Upper lobe of right lung (tissue), 1 donor: ENCODE measurements around the gene ADISSP. TPM values are rescaled to one million over a fixed set of nuclear protein-coding genes. Genes with fewer than 3 reads are reported as not detected.

Experiments
- ATAC-seq: fragments of 200-7000 bp; cut with Tn5 transposase; one replicate; pipeline ENCODE4 v1.9.1; 2020; ENCODE audit warnings: mild to moderate bottlenecking, moderate library complexity
- DNase-seq: peaks from one replicate; pipeline ENCODE4 v3.0.0-alpha.2; 2020
- H3K27ac ChIP-seq: fragments of 200-600 bp; one replicate; pipeline ENCODE4 v1.8.0; 2022
- H3K27me3 ChIP-seq: fragments of 200-600 bp; one replicate; pipeline ENCODE4 v1.8.0; 2022; ENCODE audit warnings: mild to moderate bottlenecking
- H3K36me3 ChIP-seq: fragments of 200-600 bp; one replicate; pipeline ENCODE4 v1.8.0; 2022
- H3K4me1 ChIP-seq: fragments of 200-600 bp; one replicate; pipeline ENCODE4 v1.8.0; 2022
- H3K4me3 ChIP-seq: fragments of 200-600 bp; one replicate; pipeline ENCODE4 v1.8.0; 2022; ENCODE audit warnings: mild to moderate bottlenecking
- H3K9me3 ChIP-seq: fragments of 200-600 bp; one replicate; pipeline ENCODE4 v1.8.0; 2022
- intact Hi-C: fragments of 100-400 bp; cut with DNase I; formaldehyde crosslinking; loops from one replicate; pipeline ENCODE4 v1.11.0; 2022
- total RNA-seq: library from RNA; stranded (reverse); fragmentation: NEBNext Ultra II Directional; extraction: Animal tissue kit (Norgen Biotek cat#: 25700); gene quantifications from one replicate; pipeline ENCODE4 v1.2.1, GENCODE V29; 2021
- TF ChIP-seq, protein P1 (sequence below): fragments of 200-600 bp; IDR thresholded peaks from one replicate; pipeline ENCODE4 v1.8.0; 2022; ENCODE audit warnings: antibody characterized with exemption
- donor health status: DM: no; HTN: yes; CAD: no; lungs with severe emphysema.

The ADISSP gene
- total RNA-seq, 1 donor from 2014 or later: 23.3 TPM

DNA sequence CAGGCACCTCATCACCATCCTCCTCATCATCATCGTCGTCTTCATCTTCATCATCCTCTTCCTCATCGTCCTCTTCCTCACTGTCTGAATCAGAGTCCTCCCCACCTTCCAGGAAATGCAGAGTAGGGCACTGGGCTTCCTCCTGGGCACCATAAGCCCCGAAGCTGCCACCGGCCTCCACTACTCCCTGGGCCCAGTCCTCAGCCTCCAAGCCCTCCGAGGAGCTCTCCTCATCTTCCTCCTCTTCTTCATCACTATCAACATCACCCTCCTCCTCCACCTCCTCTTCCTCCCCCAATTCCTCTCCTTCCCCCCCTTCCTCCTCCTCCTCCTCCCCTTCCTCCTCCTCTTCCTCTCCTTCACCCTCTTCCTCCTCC lies 17.3 kb upstream of the ADISSP start:
- ATAC-seq (no peak), DNase-seq (no peak)
- Histone ChIP-seq H3K4me3 (peak overlapping the region; percentile 73), H3K27me3 (no peaks in the 10 kb centered on the region), H3K27ac (peak overlapping the region; percentile 84), H3K36me3 (peaks cover 7% of the 10 kb centered on the region), H3K9me3 (no peaks in the 10 kb centered on the region), H3K4me1 (peaks cover 28% of the 10 kb centered on the region)
- TF ChIP-seq, protein P1, sequence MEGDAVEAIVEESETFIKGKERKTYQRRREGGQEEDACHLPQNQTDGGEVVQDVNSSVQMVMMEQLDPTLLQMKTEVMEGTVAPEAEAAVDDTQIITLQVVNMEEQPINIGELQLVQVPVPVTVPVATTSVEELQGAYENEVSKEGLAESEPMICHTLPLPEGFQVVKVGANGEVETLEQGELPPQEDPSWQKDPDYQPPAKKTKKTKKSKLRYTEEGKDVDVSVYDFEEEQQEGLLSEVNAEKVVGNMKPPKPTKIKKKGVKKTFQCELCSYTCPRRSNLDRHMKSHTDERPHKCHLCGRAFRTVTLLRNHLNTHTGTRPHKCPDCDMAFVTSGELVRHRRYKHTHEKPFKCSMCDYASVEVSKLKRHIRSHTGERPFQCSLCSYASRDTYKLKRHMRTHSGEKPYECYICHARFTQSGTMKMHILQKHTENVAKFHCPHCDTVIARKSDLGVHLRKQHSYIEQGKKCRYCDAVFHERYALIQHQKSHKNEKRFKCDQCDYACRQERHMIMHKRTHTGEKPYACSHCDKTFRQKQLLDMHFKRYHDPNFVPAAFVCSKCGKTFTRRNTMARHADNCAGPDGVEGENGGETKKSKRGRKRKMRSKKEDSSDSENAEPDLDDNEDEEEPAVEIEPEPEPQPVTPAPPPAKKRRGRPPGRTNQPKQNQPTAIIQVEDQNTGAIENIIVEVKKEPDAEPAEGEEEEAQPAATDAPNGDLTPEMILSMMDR: no peak
- intact Hi-C loops: loop anchor here (5.0 kb wide), 1 partner anchor 37 kb away; the partner anchor contains the start of gene AP5S1

- no peak overlapping the region for H3K27ac ChIP-seq
- ATAC-seq (no peak), DNase-seq (no peak)
- H3K4me1 ChIP-seq: peaks cover 28% of the 10 kb centered on the region
- peaks cover 7% of the 10 kb centered on the region for H3K36me3 ChIP-seq
- intact Hi-C loops: no loop called here
- H3K4me3 ChIP-seq: peak overlapping the region; percentile 73
- no peaks in the 10 kb centered on the region for H3K27me3 ChIP-seq
- TF ChIP-seq, protein P1: no peak
- H3K9me3 ChIP-seq: no peaks in the 10 kb centered on the region
Observed at GRCh38 chr20:3784216-3784853, 16.8 kb upstream of the ADISSP start.

DNA sequence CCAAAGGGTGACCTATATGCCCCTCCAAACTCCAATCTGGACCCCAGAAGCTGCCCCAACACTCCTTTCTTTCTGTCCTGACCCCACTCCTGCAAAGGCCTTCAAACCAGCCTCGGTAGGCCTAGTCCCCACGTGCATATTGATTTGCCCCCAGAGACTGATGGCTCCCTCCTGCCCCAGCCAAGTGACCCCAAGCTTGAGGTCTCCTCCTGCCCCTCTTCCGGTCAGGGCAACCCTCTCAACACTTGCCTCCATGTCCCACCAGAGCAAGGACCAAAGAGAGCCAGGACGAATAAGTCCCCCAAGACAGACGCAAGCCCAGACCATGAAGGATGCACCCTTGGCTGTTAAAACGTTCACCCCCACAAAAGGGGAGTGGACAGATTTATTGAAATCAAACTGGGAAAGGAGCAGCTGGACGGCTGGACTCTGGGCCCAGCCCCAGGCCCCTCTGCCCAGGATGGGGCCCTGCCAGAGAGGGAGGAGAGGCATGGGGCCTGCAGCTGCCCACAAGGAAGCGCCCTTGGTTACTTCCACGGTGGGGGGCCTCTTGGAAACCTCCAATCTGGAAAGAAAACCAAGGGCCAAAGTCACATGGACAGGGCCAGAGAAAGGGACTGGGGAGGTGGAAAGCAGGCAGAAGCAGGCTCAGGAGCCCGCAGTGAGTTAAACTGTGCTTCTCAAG lies 16.1 kb upstream of the ADISSP start:
- Histone ChIP-seq H3K27me3 (no peaks in the 10 kb centered on the region), H3K4me1 (peaks cover 28% of the 10 kb centered on the region), H3K27ac (no peak overlapping the region), H3K36me3 (peaks cover 7% of the 10 kb centered on the region), H3K9me3 (no peaks in the 10 kb centered on the region), H3K4me3 (no peak overlapping the region)
- intact Hi-C loops: no loop called here
- DNase-seq: no peak
- TF ChIP-seq, protein P1: no peak
- ATAC-seq: no peak

DNA sequence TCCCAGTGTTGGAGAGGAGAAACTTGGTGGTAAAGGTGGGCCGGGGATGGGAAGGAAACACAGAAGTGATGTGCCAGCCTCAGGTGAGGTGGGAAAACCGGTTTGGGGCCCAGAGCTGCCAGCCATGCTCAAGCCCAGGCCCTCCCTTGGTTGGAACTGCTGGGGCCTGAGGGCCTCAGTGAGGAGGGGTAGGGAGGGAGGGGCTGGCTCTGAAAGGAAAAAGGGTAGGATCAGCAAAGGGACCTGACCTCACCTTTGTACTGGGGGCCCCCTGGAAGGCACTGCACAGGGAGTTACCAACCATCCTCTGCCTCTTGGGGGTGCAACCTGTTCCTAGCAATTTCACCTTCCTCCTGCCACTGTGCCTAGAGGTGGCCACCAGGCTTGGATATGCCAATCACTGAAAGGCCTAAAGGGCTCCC lies 15.5 kb upstream of the ADISSP start:
- no peak for DNase-seq

GRCh38 chr20:3782597-3782996 lies 15.0 kb upstream of the ADISSP start:
- H3K27me3 ChIP-seq: no peaks in the 10 kb centered on the region
- H3K27ac ChIP-seq: no peak overlapping the region
- intact Hi-C loops: no loop called here
- DNase-seq (no peak), ATAC-seq (no peak)
- H3K4me1 ChIP-seq: peaks cover 35% of the 10 kb centered on the region
- H3K36me3 ChIP-seq: peaks cover 7% of the 10 kb centered on the region
- H3K4me3 ChIP-seq: no peak overlapping the region
- TF ChIP-seq, protein P1: no peak
- no peaks in the 10 kb centered on the region for H3K9me3 ChIP-seq

More for the DNA sequence above, 15.5 kb upstream of the ADISSP start:
- TF ChIP-seq, protein P1: no peak
- no peak overlapping the region for H3K27ac ChIP-seq
- peaks cover 7% of the 10 kb centered on the region for H3K36me3 ChIP-seq
- H3K9me3 ChIP-seq: no peaks in the 10 kb centered on the region
- H3K4me1 ChIP-seq: peaks cover 32% of the 10 kb centered on the region
- H3K4me3 ChIP-seq: no peak overlapping the region
- no peaks in the 10 kb centered on the region for H3K27me3 ChIP-seq
- ATAC-seq: no peak
- intact Hi-C loops: no loop called here
